Kasumi-1 (cell line): Measurements from ENCODE around the gene TSHB.

Source experiments
- DNase-seq, 2 experiments: peaks; one replicate each; lab custom pipeline; 2025; lab: John Stamatoyannopoulos, UW

TSHB gene

GRCh38 chr1:115060501-115060900, 30.9 kb downstream of the TSHB start:
- DNase-seq, result no peak

- no peak for DNase-seq
Measured at GRCh38 chr1:115062542-115063004, 32.9 kb downstream of the TSHB start.

- no peak for DNase-seq
Measured at GRCh38 chr1:115063228-115063901, 33.7 kb downstream of the TSHB start.

GRCh38 chr1:115064461-115064860, 34.8 kb downstream of the TSHB start:
- no peak for DNase-seq

GRCh38 chr1:115065021-115065420, 35.4 kb downstream of the TSHB start:
- no peak for DNase-seq

- no peak for DNase-seq
Measured at GRCh38 chr1:115067161-115067859, 37.7 kb downstream of the TSHB start.

- DNase-seq, result no peak
Measured at GRCh38 chr1:115068826-115069585, 39.4 kb downstream of the TSHB start.

GRCh38 chr1:115069659-115070308, 40.2 kb downstream of the TSHB start:
- DNase-seq, result no peak

- DNase-seq, result no peak
Measured at GRCh38 chr1:115071012-115071664, 41.5 kb downstream of the TSHB start.

GRCh38 chr1:115073298-115074087, 43.9 kb downstream of the TSHB start:
- no peak for DNase-seq

- no peak for DNase-seq
Measured at GRCh38 chr1:115074839-115075534, 45.4 kb downstream of the TSHB start.

- DNase-seq, result no peak
Measured at GRCh38 chr1:115076384-115076915, 46.8 kb downstream of the TSHB start.

- DNase-seq, result no peak
Measured at GRCh38 chr1:115077286-115077983, 47.8 kb downstream of the TSHB start.

GRCh38 chr1:115077984-115078330, 48.3 kb downstream of the TSHB start:
- no peak for DNase-seq

GRCh38 chr1:115078708-115079107, 49.1 kb downstream of the TSHB start:
- no peak for DNase-seq

GRCh38 chr1:115082949-115083348, 53.3 kb downstream of the TSHB start:
- DNase-seq, result no peak
